Stimulated activated CD4-positive, alpha-beta T cell treated with anti-CD3 and anti-CD28 coated beads, Interleukin-2, amount 100 ng/mL, for 48 hours (primary cell): Measurements from ENCODE around the gene ATP2B1.

Experiments
- DNase-seq, 2 donors: peaks; one replicate each; pipeline ENCODE4 v3.0.0-alpha.2; 2020

The ATP2B1 gene

GRCh38 chr12:89690925-89691324 is 17.7 kb downstream of the ATP2B1 start:
- no peak for DNase-seq

- DNase-seq: no peak
Measured at GRCh38 chr12:89689306-89689705, 19.3 kb downstream of the ATP2B1 start.

- DNase-seq: no peak
Measured at GRCh38 chr12:89686311-89686710, 22.3 kb downstream of the ATP2B1 start.

- no peak for DNase-seq
Measured at GRCh38 chr12:89685363-89685972, 23.2 kb downstream of the ATP2B1 start.

GRCh38 chr12:89684136-89684535 is 24.5 kb downstream of the ATP2B1 start:
- no peak for DNase-seq

- no peak for DNase-seq
Measured at GRCh38 chr12:89682284-89682683, 26.4 kb downstream of the ATP2B1 start.

GRCh38 chr12:89680409-89680808 is 28.2 kb downstream of the ATP2B1 start:
- DNase-seq: no peak

- DNase-seq: no peak
Measured at GRCh38 chr12:89679631-89680030, 29.0 kb downstream of the ATP2B1 start.

GRCh38 chr12:89678225-89678624 is 30.4 kb downstream of the ATP2B1 start:
- DNase-seq: no peak

- DNase-seq: no peak
Measured at GRCh38 chr12:89676930-89677329, 31.7 kb downstream of the ATP2B1 start.

- DNase-seq: no peak
Measured at GRCh38 chr12:89674326-89674942, 34.2 kb downstream of the ATP2B1 start.

- DNase-seq: no peak
Measured at GRCh38 chr12:89673603-89674002, 35.0 kb downstream of the ATP2B1 start.

GRCh38 chr12:89672589-89672979 is 36.1 kb downstream of the ATP2B1 start:
- no peak for DNase-seq

GRCh38 chr12:89671469-89671868 is 37.2 kb downstream of the ATP2B1 start:
- DNase-seq: no peak

- DNase-seq: no peak
Measured at GRCh38 chr12:89669197-89669596, 39.4 kb downstream of the ATP2B1 start.

- no peak for DNase-seq
Measured at GRCh38 chr12:89665556-89665955, 43.1 kb downstream of the ATP2B1 start.

- no peak for DNase-seq
Measured at GRCh38 chr12:89664441-89664840, 44.2 kb downstream of the ATP2B1 start.

GRCh38 chr12:89663577-89664357 is 44.9 kb downstream of the ATP2B1 start:
- DNase-seq: no peak

- DNase-seq: no peak
Measured at GRCh38 chr12:89662623-89663022, 46.0 kb downstream of the ATP2B1 start.

- DNase-seq: no peak
Measured at GRCh38 chr12:89661706-89662330, 46.8 kb downstream of the ATP2B1 start.

- DNase-seq: no peak
Measured at GRCh38 chr12:89657739-89658138, 50.9 kb downstream of the ATP2B1 start.

- no peak for DNase-seq
Measured at GRCh38 chr12:89657066-89657465, 51.6 kb downstream of the ATP2B1 start.

- DNase-seq: no peak
Measured at GRCh38 chr12:89655841-89656240, 52.8 kb downstream of the ATP2B1 start.

- DNase-seq: no peak
Measured at GRCh38 chr12:89651192-89651591, 57.4 kb downstream of the ATP2B1 start.
